NCI-H146 treated with DMSO at 0.1 percent for 48 hours (cell line): ENCODE measurements around the gene IQCE.

ENCODE experiments used
- DNase-seq: peaks from one replicate; lab custom pipeline; 2025; ENCODE audit not compliant: unreplicated experiment; lab: John Stamatoyannopoulos, UW

Gene IQCE

GRCh38 chr7:2660359-2661095 lies 101.7 kb downstream of the IQCE start:
- DNase-seq, result no peak

DNA sequence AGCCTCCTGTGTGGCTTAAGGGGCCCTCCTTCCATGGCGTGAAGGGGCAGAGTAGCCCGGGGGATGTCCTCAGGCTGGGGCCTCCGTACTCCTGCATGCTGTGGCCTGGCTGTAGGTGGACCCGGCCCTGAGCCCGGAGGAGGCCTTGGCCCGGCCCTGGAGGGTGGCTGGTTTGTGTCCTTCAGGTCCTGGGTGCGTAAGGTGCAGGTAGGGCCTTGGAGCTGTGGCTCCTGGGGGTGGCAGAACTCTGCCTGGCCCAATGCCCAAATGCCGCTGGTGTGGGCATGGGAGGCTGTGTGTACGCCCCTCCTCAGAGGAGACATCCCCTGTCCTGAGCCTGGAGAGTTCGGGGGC lies 102.3 kb downstream of the IQCE start:
- DNase-seq, result no peak

DNA sequence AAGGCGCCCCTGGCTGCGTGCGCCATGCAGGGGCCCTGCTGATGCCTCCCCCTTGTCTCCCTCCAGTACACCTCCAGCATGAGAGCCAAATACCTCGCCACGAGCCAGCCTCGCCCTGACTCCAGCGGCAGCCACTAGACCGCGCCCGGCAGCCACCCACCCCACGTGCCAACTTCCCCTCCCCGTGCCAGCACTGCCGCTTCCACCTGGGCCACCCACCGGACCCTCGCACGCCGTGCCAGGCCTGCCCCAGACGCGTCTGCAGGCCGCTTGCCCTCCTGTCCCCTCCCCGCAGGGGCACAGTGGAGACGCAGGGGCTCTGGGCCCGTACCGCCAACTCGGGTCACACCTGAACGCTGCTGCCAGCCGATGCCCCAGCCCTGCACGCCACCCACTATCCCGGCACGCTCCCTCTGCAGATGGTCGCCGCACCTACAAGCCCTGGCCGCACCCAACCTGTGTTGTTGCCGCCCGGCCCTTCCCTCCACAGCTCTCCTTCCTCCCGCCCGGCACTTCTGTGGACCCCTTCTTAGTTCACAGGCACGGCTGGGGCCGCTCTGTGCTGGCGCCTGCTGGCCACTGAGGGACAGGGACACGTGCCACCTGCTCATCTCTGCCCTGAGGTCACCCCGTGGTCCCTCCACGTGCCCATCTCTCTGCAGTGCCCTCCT lies 103.0 kb downstream of the IQCE start:
- no peak for DNase-seq

DNA sequence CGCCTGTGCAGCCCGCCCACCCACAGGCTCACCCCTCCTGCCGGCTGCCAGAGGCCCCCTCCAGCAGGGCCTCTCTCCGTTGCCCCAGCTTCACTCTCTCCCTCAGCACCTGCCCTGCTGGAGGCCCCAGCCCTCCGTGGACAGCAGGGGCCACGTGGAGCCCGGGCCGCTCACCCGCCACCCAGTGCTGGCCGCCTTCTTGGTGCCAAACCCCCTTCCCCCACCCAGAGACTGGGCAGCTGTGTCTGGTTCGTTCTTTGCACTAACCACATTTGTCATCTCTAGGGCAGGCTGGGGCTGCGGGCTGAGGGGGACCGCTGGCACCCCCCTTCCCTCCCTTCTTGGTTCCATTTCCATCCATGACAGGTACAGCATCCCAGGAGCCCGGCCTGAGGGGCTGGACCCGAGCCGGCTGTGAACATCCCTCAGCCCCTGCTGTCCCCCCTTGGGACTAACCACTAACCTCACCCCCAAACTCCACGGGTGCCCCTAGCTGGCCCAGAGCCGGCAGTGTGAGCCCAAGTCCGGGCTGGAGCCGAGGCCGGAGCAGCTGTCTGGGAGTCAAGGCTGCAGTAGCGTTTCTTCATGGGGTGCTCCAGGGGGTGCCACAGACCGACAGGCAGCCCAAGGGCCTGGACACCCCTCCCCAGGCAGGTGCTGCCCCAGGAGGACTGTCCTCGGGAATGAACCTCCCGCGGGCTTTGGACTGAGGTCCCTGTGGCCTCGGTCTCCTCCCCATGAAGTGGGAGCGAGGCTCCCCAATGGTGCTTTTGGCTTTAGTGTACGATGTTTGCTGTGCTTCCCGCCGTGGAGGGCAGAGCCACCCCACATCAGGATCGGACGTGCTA lies 103.7 kb downstream of the IQCE start:
- no peak for DNase-seq

GRCh38 chr7:2663121-2663886 lies 104.5 kb downstream of the IQCE start:
- no peak for DNase-seq

GRCh38 chr7:2663960-2664359 lies 105.2 kb downstream of the IQCE start:
- no peak for DNase-seq
